Colon (tissue), 2 donors: ENCODE results near the gene MCF2L.

Source experiments
- FAIRE-seq: peaks from 2 replicates; lab custom pipeline; 2012; peaks lifted over from hg19 to GRCh38; lab: Jason Lieb, UNC
- donor health status: control.
- donor health status: control.

MCF2L gene

GRCh38 chr13:112951674-112952371, 17.2 kb upstream of the MCF2L start:
- FAIRE-seq: no peak

DNA sequence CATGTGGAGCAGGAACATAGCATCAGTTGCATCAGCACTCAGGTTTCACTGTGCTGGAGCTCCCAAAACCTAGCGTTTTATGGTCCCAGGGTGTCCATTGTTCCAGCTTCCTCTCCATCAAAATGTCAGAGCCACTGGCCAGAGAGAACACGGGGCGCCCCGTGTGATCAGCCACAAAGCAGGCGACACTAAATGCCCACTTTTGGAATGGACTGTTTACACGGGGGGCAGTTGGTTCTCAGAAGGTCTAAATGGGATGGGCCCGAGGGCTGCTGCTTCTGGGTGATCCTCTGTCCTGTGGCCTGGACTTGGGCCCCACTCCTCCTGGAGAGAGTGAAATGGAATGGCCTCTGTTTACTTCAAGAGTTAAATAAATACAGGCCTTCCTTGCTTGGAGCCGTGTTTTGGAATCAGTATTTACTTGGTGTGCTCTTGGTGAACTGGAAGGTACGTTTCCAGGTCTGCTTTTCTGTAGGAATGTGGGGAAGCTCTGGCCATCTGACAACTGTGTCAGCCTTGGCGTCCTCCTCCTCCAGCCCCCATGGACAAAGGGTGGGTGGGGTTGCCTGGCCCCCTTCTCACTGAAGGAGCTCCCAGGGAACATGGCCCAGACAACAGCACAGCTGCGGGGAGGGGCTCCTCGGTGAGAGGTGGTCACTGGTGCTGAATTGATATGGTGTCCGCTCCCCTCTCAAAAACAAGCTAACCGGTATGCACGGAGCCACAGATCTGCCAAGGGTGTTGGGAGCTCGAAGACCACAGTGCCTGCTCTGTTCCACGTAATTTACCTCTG, 16.1 kb upstream of the MCF2L start:
- no peak for FAIRE-seq

DNA sequence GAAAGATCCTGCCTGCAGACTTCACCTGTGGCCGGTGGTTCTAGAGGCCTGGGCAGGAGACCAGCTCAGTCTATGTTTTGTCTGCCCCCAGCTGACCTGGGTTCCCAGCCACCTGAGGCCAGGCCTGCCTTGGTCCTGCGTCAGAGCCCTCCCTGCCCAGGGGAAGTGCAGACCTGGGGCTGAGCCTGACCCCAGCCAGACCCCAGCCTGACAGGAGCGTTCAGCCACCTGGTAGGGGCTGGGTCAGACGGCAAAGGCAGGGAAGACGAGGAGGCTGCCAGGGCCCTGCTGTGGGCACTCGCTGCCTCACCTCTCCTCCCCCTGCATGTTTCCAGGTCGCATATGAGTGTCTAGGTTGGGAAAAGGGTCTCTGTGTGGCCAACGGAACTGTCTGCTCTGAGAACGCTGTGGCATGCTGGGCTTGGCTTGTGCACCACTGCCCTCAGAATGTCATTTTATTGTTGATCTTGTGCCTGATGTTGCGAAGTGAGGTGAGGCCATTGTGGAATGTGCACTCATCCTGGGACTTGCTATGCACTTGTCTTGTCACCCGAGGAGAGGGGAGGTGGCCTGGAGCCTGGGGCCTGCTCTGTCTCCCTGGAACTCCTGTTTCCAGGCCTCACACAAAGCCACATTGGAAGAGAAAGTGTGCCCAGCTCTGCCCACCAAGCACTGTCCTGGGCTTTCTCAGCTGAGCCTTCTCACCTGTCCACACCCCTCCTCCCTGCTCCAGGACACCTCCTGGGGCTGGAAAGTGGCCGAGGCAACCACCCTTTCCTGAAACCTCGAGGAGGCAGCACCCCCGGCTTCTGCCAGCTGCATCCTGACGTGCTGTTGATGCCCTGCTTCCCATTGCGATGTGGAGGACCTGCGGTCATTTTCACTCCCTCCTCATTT, 15.2 kb upstream of the MCF2L start:
- FAIRE-seq: no peak

- no peak for FAIRE-seq
These were observed 14.3 kb upstream of the MCF2L start for GRCh38 chr13:112954488-112955270.

DNA sequence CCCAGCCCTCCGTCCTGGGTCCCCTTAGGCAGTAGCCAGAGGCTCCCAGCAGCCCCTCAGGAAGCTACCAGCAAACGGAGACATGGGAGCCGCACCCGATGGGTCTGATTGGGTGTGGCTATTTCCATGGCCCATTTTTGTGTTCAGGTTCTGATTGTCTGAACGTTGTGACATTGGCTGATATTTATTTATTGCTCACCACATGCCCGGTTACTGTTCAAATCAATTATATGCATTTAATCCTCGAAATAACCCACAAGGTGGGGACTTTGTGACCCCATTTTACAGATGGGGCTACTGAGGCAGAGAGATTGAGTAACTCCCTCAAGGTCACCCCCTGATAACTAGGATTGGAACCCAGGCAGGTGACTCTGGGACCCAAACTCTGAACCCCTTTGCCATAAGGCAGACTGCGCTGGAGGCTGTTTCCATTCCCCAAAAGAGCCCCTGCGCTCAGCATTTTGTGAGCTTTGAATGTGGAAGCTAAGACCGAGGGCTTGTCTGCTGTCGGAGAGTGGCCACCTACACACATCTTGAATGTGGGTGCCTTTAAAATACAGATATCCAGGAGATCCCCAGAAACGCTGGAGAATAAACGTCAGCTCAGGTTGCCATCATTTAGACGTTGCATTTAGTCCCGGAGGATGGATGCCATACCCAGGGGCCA, 13.6 kb upstream of the MCF2L start:
- FAIRE-seq: no peak

DNA sequence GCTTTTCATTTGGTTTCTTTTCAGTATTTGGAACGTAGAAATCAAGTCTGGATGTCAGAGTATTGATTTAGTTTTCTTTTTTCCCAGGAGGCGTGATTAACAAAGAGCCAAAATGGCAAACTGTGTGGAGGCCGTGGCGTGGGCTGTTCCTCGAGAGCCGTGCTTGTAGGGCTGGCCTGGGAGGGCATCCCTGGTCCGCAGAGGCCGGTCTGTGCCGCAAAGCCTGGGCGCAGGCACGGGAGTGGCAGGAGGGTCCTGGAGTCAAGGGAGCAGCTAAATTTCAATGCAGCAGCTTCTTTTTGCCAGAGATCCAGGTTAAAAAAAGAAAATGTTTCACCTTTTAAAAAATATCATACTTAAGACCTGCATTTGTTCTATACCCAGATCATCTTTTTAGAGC, 13.1 kb upstream of the MCF2L start:
- FAIRE-seq: no peak

DNA sequence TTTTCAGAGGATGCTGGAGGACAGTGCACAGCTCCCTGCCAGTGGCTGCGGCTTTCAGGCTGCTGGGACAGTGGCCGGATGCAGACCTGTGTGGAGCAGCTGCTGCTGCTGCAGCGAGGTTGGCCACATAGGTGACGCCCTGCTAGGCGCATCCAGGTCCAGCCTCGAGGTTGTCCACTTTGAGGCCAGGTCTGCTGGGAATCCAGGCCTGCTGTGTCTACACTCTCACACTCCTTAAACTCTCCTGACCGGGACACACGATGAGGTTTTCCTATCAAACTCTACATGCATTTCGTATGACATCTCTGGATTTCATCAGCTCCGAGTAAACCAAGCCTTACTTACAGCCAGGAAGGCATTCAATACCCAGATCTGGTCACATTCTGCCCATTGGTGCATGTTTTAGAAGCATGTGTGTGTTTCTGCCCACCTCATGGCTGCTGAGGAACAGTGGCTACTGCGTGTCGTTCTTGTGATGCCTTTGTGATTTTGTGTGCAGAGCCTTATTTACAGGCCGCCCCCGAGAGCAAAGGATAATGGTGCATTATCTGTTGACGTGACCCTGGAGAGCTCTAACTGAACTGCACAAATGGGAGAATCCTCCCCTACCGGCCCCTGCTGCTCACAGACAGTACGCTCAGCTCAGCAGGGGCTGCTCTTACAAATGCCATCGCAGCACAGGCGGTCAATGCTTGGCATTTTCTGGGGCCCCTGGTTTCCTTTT, 12.3 kb upstream of the MCF2L start:
- no peak for FAIRE-seq

DNA sequence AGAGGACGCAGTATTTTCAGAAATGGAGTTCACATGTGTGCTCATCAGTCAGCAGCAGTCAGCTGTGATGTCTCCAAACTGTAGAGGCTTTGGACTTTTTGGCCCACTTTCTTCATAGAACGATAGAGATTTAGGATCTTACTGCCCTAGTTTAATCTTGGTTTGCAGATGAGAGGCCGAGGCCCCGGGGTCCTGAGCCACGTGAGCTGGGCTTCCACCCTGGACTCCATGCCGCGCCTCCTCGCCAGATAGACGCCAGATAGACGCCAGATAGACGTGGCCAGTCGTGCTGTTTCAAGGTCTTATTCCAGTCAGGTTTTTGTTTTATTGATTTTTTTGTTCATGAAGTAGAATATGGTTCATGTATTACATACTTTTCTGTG, 11.7 kb upstream of the MCF2L start:
- FAIRE-seq: no peak

DNA sequence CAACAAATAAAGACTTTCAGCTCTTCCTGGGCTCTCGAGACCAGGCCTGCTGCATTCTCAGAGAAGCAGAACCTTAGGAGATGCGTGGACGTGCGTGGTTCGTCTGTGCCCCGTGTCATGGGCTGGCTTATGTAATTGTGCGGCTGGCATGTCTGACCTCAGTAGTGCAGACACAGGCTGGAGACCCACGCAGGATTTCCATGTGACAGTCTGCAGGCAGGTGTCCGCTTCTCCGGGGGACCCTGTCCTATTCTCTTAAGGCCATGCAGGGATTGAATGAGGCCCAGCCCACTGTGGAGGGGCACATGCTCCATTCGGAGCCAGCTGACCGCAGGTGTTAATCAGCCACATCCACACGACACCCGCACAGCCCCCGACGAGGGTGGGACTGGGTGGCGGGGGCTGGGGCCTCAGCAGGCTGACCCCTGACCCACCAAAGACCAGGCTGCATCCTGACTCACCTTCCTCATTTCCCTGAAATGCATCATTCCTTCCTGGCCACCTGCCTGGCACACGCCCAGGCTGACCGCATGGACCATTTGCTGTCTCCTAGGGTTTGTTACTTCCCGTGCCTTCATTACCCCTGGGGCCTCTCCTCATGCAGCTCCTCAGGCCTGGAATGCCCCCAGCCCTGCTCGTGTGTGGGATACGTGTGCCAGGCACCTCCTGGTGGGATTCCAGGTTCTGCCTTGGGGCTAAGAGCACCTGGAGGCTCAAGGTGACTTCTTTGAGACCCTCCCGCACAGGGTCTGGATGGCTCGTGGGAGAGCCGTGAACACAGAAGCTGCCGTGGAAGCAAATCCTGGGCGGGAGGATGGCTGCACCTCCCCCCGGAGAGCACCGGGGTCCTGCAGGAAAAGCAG, 10.7 kb upstream of the MCF2L start:
- FAIRE-seq: no peak

DNA sequence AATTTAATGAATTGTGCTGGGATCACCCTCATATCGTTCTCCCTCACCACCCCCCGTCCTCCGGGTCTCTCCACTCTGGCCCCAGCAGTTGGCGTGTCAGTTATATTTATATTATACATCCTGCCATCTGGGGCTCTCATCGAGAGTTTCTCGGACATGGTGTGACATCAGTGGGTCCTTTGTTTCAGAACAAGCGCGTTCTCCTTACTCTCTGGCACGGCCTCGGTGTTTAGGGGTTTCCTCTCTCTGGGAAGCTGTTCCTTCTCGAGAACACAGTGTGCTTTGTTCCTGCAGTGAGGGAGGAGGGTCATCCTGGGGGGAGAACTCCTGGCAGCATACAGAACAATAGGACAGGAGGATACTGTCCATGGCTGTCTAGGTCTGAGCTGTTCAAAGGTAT, 9.8 kb upstream of the MCF2L start:
- no peak for FAIRE-seq

DNA sequence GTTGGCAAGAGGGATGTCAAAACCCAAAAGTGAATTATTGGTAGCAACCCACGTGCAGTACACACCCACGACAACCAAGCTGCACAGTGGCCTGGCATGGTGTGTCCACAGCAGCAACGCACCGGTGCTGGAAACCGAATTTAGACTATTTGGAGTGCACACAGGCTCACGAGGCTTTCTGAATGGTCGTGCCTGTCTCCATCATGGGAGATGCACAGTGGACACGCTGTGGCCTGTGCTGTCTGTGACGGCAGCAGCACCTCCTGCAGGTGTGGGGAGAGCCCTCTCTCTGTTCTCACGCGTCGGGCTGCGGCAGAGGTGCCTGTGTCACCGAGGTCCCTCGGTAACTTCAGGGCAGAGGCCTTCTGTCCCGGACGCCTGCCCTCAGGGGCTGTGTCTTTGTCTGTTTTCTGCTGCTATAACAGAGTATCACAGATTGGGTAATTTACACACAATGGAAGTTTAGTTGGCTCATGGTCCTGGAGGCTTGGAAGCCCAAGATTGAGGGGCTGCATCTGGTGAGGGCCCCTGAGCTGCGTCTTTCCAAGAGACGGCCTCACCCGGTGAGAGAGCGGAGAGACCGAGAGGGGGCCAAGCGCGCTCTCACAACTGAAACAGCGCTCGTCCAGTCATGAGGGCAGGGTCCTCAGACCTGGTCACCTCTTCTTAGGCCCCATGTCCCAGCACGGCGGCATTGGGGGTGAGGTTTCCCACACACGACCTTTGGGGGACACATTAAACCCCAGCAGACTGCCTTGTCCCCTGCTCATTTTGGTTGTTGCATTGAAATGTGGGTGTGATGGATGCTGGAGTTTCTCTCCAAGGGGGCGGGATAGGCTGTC, 9.1 kb upstream of the MCF2L start:
- no peak for FAIRE-seq

- FAIRE-seq: no peak
These were observed 8.3 kb upstream of the MCF2L start for GRCh38 chr13:112960706-112961105.

- no peak for FAIRE-seq
These were observed 7.3 kb upstream of the MCF2L start for GRCh38 chr13:112961457-112962369.

DNA sequence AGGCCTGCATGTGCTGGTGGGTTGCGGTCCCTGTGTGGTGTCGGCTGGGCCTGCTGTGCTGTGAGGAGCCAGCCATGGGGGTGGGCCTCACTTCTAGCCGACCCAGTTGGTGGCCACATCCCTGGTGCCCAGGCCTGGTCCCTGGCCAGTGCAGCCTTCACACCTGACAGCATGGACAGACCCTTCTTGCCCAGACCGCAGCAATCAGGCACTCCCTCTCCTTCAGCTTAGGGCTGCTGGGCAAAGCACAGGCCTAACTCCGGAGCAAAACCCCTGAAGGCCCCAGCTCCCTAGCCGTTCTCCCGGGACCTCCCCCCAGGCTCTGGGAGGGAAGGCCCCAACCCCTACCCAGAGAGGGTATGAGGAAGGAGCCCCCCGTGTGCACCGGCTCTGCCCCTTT, 6.6 kb upstream of the MCF2L start:
- FAIRE-seq: no peak

GRCh38 chr13:112962911-112963625, 5.9 kb upstream of the MCF2L start:
- FAIRE-seq: no peak

- no peak for FAIRE-seq
These were observed 5.4 kb upstream of the MCF2L start for GRCh38 chr13:112963641-112964040.

- FAIRE-seq: no peak
These were observed 4.0 kb upstream of the MCF2L start for GRCh38 chr13:112964971-112965492.
